Measurements from ENCODE around the gene PSMD12. TPM values are rescaled to one million over a fixed set of nuclear protein-coding genes. Genes with fewer than 3 reads are reported as not detected.

PSMD12 gene
- total RNA-seq, 2 donors from 2014 or later = 60.3 to 75.2 TPM

GRCh38 chr17:67378454-67379250, 12.3 kb upstream of the PSMD12 start:
- no peaks in the 10 kb centered on the region for H3K27me3 Mint-ChIP-seq (ENCODE audit: low read depth)
- DNase-seq = peak; percentile 84 to 88
- peak; percentile 41 to 48 for ATAC-seq (replicated peaks in 1 of 2)
- H3K4me3 Mint-ChIP-seq = peak overlapping the region; percentile 90 to 93
- H3K9me3 Mint-ChIP-seq = no peaks in the 10 kb centered on the region
- peaks cover 4 to 13% of the 10 kb centered on the region in 2 donors for H3K36me3 Mint-ChIP-seq (ENCODE audit: insufficient read depth in 2 of 2)
- H3K27ac Mint-ChIP-seq = peak overlapping the region; percentile 92
- peaks cover 63% of the 10 kb centered on the region for H3K4me1 Mint-ChIP-seq (ENCODE audit: low read depth)

- peak overlapping the region; percentile 90 to 93 for H3K4me3 Mint-ChIP-seq
- H3K27me3 Mint-ChIP-seq (ENCODE audit: low read depth) = no peaks in the 10 kb centered on the region
These were observed 11.4 kb upstream of the PSMD12 start for GRCh38 chr17:67377488-67378453.

GRCh38 chr17:67376737-67377487, 10.5 kb upstream of the PSMD12 start, which contains the start of gene PITPNC1:
Gene PITPNC1 (plus strand): TSS chr17:67377281.
- Mint-ChIP-seq H3K27ac (peak within 1 kb of the TSS; percentile 89), H3K4me1 (ENCODE audit: low read depth) (peaks cover 48% of the 10 kb centered on the region), H3K36me3 (ENCODE audit: insufficient read depth in 2 of 2) (peaks cover 4 to 13% of the 10 kb centered on the region in 2 donors), H3K27me3 (ENCODE audit: low read depth) (no peaks in the 10 kb centered on the region), H3K4me3 (peak within 1 kb of the TSS; percentile 90 to 93), H3K9me3 (no peaks in the 10 kb centered on the region)
- DNase-seq (peak; percentile 90 to 91), ATAC-seq (replicated peaks in 1 of 2) (peak; percentile 81 to 82)

More at GRCh38 chr17:67377488-67378453, 11.4 kb upstream of the PSMD12 start:
- ATAC-seq (replicated peaks in 1 of 2) (peak; percentile 25 to 27), DNase-seq (peak; percentile 65 to 67)
- Mint-ChIP-seq H3K9me3 (no peaks in the 10 kb centered on the region), H3K27ac (peak overlapping the region; percentile 89), H3K4me1 (ENCODE audit: low read depth) (peaks cover 57% of the 10 kb centered on the region), H3K36me3 (ENCODE audit: insufficient read depth in 2 of 2) (peaks cover 4 to 13% of the 10 kb centered on the region in 2 donors)

GRCh38 chr17:67376415-67376736, 10.0 kb upstream of the PSMD12 start:
- H3K27ac Mint-ChIP-seq = peak overlapping the region; percentile 60
- no peak for DNase-seq

GRCh38 chr17:67375716-67376115, 9.3 kb upstream of the PSMD12 start:
- H3K4me1 Mint-ChIP-seq (ENCODE audit: low read depth) = peaks cover 41% of the 10 kb centered on the region
- no peaks in the 10 kb centered on the region for H3K27me3 Mint-ChIP-seq (ENCODE audit: low read depth)
- H3K4me3 Mint-ChIP-seq = peak overlapping the region; percentile 43 to 84
- ATAC-seq (replicated peaks in 1 of 2) (no peak), DNase-seq (no peak)
- H3K36me3 Mint-ChIP-seq (ENCODE audit: insufficient read depth in 2 of 2) = peaks cover 4 to 8% of the 10 kb centered on the region in 2 donors
- no peak overlapping the region for H3K27ac Mint-ChIP-seq
- H3K9me3 Mint-ChIP-seq = no peaks in the 10 kb centered on the region

More at GRCh38 chr17:67376415-67376736, 10.0 kb upstream of the PSMD12 start:
- peaks cover 4 to 8% of the 10 kb centered on the region in 2 donors for H3K36me3 Mint-ChIP-seq (ENCODE audit: insufficient read depth in 2 of 2)
- H3K4me1 Mint-ChIP-seq (ENCODE audit: low read depth) = peaks cover 44% of the 10 kb centered on the region
- no peaks in the 10 kb centered on the region for H3K9me3 Mint-ChIP-seq
- ATAC-seq (replicated peaks in 1 of 2) = no peak
- no peaks in the 10 kb centered on the region for H3K27me3 Mint-ChIP-seq (ENCODE audit: low read depth)
- peak overlapping the region; percentile 84 to 92 for H3K4me3 Mint-ChIP-seq

GRCh38 chr17:67375054-67375427, 8.7 kb upstream of the PSMD12 start:
- peaks cover 37% of the 10 kb centered on the region for H3K4me1 Mint-ChIP-seq (ENCODE audit: low read depth)
- DNase-seq (no peak), ATAC-seq (replicated peaks in 1 of 2) (no peak)
- H3K27ac Mint-ChIP-seq = no peak overlapping the region
- H3K4me3 Mint-ChIP-seq = peak overlapping the region; percentile 70 to 76
- no peaks in the 10 kb centered on the region for H3K27me3 Mint-ChIP-seq (ENCODE audit: low read depth)
- peaks cover 4 to 8% of the 10 kb centered on the region in 2 donors for H3K36me3 Mint-ChIP-seq (ENCODE audit: insufficient read depth in 2 of 2)
- H3K9me3 Mint-ChIP-seq = no peaks in the 10 kb centered on the region

- H3K4me1 Mint-ChIP-seq (ENCODE audit: low read depth) = peaks cover 31% of the 10 kb centered on the region
- ATAC-seq (replicated peaks in 1 of 2) (peak; percentile 43 to 46), DNase-seq (peak; percentile 87 to 90)
- peak overlapping the region; percentile 18 for H3K27ac Mint-ChIP-seq
- peaks cover 3 to 4% of the 10 kb centered on the region in 2 donors for H3K36me3 Mint-ChIP-seq (ENCODE audit: insufficient read depth in 2 of 2)
- H3K27me3 Mint-ChIP-seq (ENCODE audit: low read depth) = no peaks in the 10 kb centered on the region
- no peaks in the 10 kb centered on the region for H3K9me3 Mint-ChIP-seq
- peak overlapping the region; percentile 70 to 76 for H3K4me3 Mint-ChIP-seq
These were observed 8.1 kb upstream of the PSMD12 start for GRCh38 chr17:67374329-67375053.

- peaks cover 26% of the 10 kb centered on the region for H3K4me1 Mint-ChIP-seq (ENCODE audit: low read depth)
- no peaks in the 10 kb centered on the region for H3K9me3 Mint-ChIP-seq
- no peak for DNase-seq
- H3K27me3 Mint-ChIP-seq (ENCODE audit: low read depth) = no peaks in the 10 kb centered on the region
- no peak overlapping the region for H3K4me3 Mint-ChIP-seq
- ATAC-seq (replicated peaks in 1 of 2) = no peak
- H3K27ac Mint-ChIP-seq = no peak overlapping the region
- H3K36me3 Mint-ChIP-seq (ENCODE audit: insufficient read depth in 2 of 2) = no peaks in the 10 kb centered on the region
These were observed 6.4 kb upstream of the PSMD12 start for GRCh38 chr17:67372751-67373150.

- ATAC-seq (replicated peaks in 1 of 2) (no peak), DNase-seq (no peak)
- Mint-ChIP-seq H3K27ac (no peak overlapping the region), H3K9me3 (no peaks in the 10 kb centered on the region), H3K4me3 (no peak overlapping the region), H3K4me1 (ENCODE audit: low read depth) (peaks cover 18% of the 10 kb centered on the region), H3K27me3 (ENCODE audit: low read depth) (no peaks in the 10 kb centered on the region), H3K36me3 (ENCODE audit: insufficient read depth in 2 of 2) (peaks cover 9 to 11% of the 10 kb centered on the region in 2 donors)
These were observed 3.3 kb upstream of the PSMD12 start for GRCh38 chr17:67369676-67370075.

- ATAC-seq (replicated peaks in 1 of 2) = peak; percentile 55 to 69
- Mint-ChIP-seq H3K27ac (peak overlapping the region; percentile 96), H3K4me1 (ENCODE audit: low read depth) (peaks cover 51% of the 10 kb centered on the region), H3K36me3 (ENCODE audit: insufficient read depth in 2 of 2) (peaks cover 13 to 23% of the 10 kb centered on the region in 2 donors), H3K9me3 (no peaks in the 10 kb centered on the region), H3K27me3 (ENCODE audit: low read depth) (no peaks in the 10 kb centered on the region), H3K4me3 (peak overlapping the region; percentile 91 to 93)
- peak in 1 of 2 donors; percentile 42 for DNase-seq
These were observed 612 bp downstream of the PSMD12 start for GRCh38 chr17:67365738-67366192.

- Mint-ChIP-seq H3K4me3 (peak overlapping the region; percentile 91 to 93), H3K9me3 (no peaks in the 10 kb centered on the region), H3K4me1 (ENCODE audit: low read depth) (peaks cover 58% of the 10 kb centered on the region), H3K27me3 (ENCODE audit: low read depth) (no peaks in the 10 kb centered on the region), H3K27ac (peak overlapping the region; percentile 96), H3K36me3 (ENCODE audit: insufficient read depth in 2 of 2) (peaks cover 14 to 24% of the 10 kb centered on the region in 2 donors)
- ATAC-seq (replicated peaks in 1 of 2) (no peak), DNase-seq (no peak)
These were observed 1.3 kb downstream of the PSMD12 start for GRCh38 chr17:67364847-67365737.
